Measurements from ENCODE around the gene SPHK2.
"Not testable (repeated sequence)": the region's sequence is repeated elsewhere in the genome, so short reads cannot be mapped to it uniquely, and the experiment has no call there.

SPHK2 gene

DNA sequence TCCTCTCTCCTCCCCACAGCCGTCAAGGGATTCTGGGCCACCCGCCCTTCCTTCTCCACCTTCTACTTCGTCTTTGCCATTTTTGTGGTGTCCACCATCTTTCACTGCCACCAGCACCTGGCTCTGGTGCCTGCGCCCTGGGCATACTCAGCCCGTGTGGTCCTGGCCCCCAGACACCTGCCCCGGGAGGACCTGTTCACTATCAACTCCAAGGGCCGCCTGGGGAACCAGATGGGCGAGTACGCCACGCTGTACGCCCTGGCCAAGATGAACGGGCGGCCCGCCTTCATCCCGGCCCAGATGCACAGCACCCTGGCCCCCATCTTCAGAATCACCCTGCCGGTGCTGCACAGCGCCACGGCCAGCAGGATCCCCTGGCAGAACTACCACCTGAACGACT lies 60.7 kb downstream of the SPHK2 start:
- not testable (repeated sequence) for H3K27me3 Mint-ChIP-seq; H3K36me3 Mint-ChIP-seq (ENCODE audit: low read depth); H3K27ac Mint-ChIP-seq; DNase-seq; H3K4me3 Mint-ChIP-seq; ATAC-seq; H3K9me3 Mint-ChIP-seq; H3K4me1 Mint-ChIP-seq
